HG03039 (cell line): Measurements from ENCODE around the gene MAN1C1.
"Not testable (repeated sequence)": the region's sequence is repeated elsewhere in the genome, so short reads cannot be mapped to it uniquely, and the experiment has no call there.

ENCODE experiments used
- ATAC-seq: cut with Tn5 transposase; IDR thresholded peaks from one replicate; pipeline ENCODE4 v1.9.1; 2021; ENCODE audit warnings: mild to moderate bottlenecking, moderate library complexity; ENCODE audit not compliant: unreplicated experiment

MAN1C1 gene

DNA sequence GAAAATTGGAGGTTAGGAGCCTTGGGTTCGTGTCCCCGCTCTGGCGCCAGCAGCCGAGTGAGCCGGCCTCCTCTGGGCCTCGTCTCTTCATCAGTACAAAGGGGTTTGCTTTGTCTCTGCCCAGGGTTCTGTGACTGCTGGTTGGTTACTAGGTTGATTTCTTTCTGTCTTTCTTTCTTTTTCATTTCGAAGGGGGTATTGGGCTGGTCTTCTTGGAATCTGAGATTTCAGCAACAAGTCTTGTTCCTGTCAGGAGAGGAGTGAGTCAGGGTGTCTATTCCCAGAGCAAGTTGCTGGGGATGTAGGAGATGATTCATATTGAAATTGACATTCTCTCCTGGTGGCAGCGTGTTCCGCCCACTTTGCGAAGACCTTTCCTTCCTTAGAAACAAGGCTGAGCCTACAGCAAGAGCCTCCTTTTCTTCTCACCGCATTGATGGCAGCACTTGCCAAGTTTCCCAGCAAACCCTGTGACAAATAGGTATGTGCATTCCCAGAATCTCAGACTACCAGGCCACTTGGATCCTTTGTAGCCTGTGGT is 79.2 kb downstream of the MAN1C1 start:
- ATAC-seq, result no peak

DNA sequence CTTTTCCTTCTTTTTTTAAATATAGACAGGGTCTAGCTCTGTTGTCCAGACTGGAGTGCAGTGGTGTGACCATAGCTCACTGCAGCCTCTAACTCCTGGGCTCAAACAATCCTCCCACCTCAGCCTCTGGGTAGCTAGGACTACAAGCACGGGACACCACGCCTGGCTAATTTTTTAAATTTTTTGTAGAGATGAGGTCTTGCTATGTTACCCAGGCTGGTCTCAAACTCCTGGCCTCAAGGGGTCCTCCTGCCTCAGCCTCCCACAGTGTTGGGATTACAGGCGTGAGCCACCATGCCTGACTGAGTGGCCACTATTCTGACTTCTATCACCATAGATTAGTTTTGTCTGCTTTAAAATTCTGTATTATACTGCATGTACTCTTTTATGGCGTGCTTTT is 80.1 kb downstream of the MAN1C1 start:
- ATAC-seq, result not testable (repeated sequence)

GRCh38 chr1:25697435-25698217 is 81.0 kb downstream of the MAN1C1 start:
- ATAC-seq, result no peak

GRCh38 chr1:25698252-25698651 is 81.7 kb downstream of the MAN1C1 start:
- no peak for ATAC-seq

GRCh38 chr1:25699059-25699458 is 82.5 kb downstream of the MAN1C1 start:
- ATAC-seq, result not testable (repeated sequence)

- ATAC-seq, result no peak
Measured at GRCh38 chr1:25699500-25700143, 83.0 kb downstream of the MAN1C1 start.

DNA sequence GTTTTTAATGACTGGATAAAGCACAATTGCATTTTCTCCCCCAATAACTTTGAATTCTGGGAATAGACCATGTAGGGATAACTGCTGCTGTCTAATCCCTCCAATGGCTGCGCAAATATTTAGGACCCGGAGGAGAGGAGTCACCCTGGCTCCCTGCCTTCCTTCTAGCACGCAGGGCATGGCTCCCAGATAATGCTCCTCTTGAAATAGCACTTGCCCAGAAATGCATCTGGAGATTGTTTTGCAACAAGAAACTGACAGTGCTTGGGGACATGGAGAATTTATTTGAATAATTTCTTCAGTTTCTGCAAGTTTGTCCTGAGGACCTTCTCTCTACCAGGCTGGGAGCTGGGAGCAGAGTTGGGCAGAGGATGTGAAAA is 83.5 kb downstream of the MAN1C1 start:
- no peak for ATAC-seq

DNA sequence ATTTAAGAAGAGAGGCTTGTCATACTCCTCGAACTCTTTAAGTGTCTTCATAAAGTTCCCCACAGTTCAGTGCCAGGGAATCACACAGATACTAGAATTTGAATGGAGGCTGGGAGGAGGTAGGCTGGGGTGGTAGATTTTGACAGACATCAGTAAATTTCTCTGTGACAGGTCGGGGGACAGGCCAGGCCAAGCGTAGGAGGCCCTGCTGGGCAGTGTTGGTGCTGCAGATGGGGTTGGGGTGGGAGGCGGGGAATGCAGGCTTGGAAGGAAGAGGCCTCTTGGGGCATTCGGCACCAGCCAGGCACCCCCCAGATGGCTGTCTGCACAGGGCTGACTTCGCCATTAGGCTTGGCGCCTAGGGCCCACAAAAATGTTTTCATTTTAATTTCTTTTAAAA is 84.0 kb downstream of the MAN1C1 start:
- no peak for ATAC-seq

DNA sequence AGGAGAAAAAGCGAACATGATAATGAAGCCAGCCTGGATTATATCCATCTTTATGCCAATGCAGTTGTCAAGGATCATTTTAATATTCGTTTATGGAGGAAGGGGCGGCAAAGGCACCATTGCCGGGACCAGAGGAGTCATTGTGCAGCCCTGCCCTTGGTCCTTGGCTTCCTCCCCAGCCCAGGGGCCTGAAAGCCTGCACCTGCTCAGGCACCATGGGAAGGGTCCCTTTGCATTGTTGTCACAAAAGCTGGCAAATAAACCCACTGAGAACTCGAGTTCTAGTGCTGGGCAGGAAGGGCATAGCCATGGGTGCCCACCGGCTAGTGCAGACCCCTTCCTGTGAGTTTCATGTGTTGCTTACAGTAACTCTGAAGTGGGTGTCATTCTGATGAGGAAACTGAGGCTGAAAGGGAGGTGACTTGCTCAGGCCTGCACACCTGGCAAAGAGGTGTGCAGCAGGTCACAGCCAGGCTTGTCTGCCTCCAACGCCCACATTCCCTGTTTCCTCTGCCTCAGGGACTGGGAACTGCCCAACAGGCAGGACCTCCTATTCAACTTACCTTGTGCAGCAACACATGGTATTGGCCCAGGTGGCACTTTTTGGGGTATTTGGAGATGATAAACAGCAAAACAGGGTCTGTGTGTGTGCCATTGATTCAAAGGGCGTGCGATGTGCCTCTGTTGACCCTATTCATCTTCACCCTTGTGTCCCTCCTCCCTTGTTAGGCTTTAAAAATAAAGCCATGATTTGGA is 84.6 kb downstream of the MAN1C1 start:
- ATAC-seq, result no peak

DNA sequence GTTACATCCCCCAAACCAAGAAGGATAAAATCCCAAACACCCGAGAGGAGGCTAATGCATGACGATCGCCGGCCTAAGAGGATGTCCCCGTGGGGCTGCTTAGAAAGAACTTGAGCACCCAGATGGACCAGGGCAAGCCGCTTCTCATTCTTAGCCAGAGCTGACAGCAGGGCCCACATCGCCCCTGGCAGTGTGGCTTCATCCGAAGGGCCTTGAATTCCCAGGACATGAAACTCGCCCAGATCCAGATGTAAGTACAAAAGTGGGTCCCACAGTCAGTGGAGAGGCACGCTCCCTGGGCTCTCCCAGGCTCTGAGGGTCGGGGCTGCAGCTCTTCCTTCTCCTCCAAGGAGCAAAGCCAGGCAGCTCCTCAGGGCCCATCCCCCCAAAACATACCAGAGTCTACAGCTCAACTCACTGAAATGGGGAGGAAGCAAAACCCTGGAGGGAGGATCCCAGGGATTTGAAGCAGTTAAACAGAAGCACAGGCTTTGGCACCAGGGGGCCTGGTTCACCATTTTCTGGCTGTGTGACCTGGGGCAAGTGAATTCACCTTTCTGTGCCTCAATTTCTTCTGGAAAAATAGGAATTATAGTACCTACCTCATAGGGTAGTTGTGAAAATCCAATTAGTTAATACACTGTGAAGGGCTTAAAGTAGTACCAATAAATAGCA is 85.6 kb downstream of the MAN1C1 start:
- no peak for ATAC-seq

- ATAC-seq, result no peak
Measured at GRCh38 chr1:25703041-25703440, 86.5 kb downstream of the MAN1C1 start.

DNA sequence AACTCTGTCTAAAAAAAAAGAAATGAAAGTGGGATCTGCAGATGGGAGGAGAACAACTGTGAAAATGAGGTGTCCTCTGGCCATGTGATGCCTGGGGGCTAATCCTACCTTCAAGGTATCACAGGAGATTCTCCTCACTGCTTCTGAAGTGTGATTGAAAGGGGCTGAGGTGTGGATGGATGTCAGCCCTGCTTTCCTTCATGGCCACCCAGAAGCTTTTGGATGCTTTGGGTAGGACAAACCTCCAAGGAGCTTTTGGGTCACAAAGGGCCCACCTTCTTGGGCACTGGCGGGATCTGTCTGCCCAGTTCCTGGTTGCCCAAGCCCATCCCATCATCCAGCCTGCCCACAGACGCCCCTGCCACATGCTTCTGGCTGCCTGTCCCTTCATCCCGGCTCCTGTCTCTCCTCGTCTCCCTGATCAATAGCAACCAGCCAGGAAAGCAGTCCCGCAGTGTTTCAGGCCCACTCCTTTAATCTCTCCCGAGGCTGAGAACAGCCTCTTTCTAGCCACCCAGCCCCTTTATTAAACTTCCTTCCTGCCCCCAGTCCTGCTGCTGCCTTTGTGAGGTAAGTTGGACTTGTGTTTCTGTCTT is 87.2 kb downstream of the MAN1C1 start:
- no peak for ATAC-seq

- ATAC-seq, result no peak
Measured at GRCh38 chr1:25704267-25704691, 87.7 kb downstream of the MAN1C1 start.

- ATAC-seq, result no peak
Measured at GRCh38 chr1:25705699-25706098, 89.1 kb downstream of the MAN1C1 start.

GRCh38 chr1:25706146-25707089 is 89.8 kb downstream of the MAN1C1 start:
- ATAC-seq, result no peak

DNA sequence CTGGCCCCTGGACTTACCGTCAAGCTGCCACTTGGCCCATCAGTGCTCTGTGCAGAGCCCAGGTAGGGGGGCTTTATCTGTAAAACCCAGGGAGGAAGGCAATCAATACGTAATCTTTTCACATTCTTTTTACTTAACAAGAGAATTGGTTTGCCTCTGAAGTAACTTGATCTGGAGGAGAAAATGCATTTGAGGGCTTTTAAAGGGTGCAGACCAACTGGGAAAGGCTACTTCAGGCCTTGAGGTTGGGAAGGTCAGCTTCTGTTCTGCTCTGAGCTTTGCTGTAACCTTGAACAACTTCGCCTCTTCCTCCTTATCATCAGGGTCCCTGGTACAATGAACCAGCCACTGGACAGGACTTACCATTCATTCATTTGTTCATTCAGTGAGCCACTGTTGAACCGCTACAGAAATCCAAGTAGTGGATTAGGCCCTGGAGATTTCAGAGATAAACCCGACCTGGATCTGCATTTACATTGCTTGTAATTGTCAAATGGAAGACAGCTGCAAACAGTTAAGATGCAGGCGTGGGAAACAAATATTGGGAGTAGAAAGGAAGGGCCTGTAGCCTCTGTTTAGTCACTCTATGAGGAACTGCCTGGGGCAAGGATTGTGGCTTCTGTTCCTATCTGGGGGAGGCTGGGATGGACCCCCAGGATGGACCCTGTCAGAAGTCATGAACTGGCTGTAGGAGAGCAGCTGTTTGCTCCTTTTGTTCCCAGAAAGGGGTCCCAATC is 90.9 kb downstream of the MAN1C1 start:
- ATAC-seq, result no peak

- no peak for ATAC-seq
Measured at GRCh38 chr1:25710583-25711347, 94.2 kb downstream of the MAN1C1 start.
